OCI-LY1 (cell line): ENCODE results near the gene FSTL5.

ENCODE experiments used
- EZH2 ChIP-seq: fragments of 200-600 bp; sonication (generic), shearing (Covaris generic); IDR thresholded peaks from 2 replicates; pipeline ENCODE4 v1.8.0; 2017; ENCODE audit warnings: borderline replicate concordance, mixed run types, mild to moderate bottlenecking, antibody characterized with exemption, low read length, moderate library complexity, mixed read lengths
- TF ChIP-seq, protein P1 (sequence below): fragments of 200-600 bp; sonication (generic), shearing (Covaris generic); IDR thresholded peaks from 2 replicates; pipeline ENCODE4 v1.5.1; 2017; ENCODE audit warnings: mild to moderate bottlenecking, antibody characterized with exemption, low read length, moderate library complexity, mixed read lengths

GRCh38 chr4:162015090-162015489, 148.7 kb downstream of the FSTL5 start:
- TF ChIP-seq, protein P1, sequence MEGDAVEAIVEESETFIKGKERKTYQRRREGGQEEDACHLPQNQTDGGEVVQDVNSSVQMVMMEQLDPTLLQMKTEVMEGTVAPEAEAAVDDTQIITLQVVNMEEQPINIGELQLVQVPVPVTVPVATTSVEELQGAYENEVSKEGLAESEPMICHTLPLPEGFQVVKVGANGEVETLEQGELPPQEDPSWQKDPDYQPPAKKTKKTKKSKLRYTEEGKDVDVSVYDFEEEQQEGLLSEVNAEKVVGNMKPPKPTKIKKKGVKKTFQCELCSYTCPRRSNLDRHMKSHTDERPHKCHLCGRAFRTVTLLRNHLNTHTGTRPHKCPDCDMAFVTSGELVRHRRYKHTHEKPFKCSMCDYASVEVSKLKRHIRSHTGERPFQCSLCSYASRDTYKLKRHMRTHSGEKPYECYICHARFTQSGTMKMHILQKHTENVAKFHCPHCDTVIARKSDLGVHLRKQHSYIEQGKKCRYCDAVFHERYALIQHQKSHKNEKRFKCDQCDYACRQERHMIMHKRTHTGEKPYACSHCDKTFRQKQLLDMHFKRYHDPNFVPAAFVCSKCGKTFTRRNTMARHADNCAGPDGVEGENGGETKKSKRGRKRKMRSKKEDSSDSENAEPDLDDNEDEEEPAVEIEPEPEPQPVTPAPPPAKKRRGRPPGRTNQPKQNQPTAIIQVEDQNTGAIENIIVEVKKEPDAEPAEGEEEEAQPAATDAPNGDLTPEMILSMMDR, result no peak
- TF ChIP-seq EZH2, result no peak
